HG02884 (cell line): ENCODE measurements around the gene PPP1R36.
"Not testable (repeated sequence)": the region's sequence is repeated elsewhere in the genome, so short reads cannot be mapped to it uniquely, and the experiment has no call there.

ENCODE experiments used
- ATAC-seq: cut with Tn5 transposase; IDR thresholded peaks from one replicate; pipeline ENCODE4 v1.9.1; 2021; ENCODE audit warnings: mild to moderate bottlenecking, moderate library complexity; ENCODE audit not compliant: unreplicated experiment

PPP1R36 gene

DNA sequence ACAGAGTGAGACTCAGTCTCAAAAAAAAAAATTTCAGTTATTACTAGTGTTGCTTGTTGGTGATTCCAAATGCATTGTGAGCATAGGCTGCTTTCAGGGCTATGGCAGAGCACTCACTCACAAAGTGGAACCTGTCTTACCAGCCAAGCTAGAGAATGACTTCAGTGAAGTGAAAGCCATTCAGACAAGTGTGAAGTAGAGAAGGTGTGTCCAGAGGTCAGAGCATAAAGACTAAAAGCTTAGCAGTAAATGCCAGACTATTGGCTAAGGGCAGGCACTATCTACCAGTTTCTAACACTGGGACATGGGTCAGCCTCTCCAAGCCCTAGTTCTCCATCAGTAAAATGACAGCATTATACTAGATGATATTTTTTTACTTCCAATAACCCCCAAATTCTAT is 12.7 kb downstream of the PPP1R36 start:
- ATAC-seq = no peak

DNA sequence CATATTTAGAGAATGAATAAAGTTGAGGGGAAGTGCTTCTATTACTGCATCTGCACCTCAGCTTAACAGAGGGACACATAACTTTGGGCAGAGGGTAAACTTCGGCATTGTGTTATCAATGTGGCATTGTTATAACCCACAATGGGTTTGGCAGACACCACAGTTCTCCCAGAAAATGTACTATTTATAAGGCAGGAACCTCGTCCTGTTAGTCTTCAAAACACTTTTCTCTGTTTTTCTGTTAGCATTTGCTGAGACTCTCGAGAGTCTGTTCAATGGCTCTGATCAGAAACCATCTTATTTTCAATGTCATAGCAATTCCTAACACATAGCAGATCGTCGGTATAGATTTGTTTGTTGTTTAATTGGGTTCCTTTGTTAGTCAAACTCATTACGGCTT is 13.9 kb downstream of the PPP1R36 start:
- no peak for ATAC-seq

DNA sequence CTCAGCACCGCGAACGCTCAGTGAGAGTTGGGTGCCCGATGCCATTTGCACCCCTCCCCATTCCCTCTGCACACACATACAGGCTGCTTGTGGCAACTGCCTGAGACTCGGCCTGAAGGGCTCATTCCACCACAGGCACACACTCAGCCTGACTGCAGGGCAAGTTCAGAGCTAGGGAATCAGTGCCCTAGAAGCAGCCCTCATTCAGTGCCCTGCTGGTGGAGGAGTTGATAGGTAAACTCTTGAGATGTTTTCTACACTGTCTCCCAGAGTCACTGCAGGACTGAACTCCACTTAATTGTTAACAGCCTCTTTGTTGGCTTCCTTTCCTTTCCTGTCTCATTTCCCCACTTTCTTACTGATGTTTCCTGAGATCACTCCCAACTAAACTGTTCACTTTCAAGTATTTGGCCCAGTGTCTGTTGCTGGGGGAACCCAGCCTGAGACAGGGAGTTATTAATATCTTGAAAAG is 16.9 kb downstream of the PPP1R36 start:
- ATAC-seq = no peak

DNA sequence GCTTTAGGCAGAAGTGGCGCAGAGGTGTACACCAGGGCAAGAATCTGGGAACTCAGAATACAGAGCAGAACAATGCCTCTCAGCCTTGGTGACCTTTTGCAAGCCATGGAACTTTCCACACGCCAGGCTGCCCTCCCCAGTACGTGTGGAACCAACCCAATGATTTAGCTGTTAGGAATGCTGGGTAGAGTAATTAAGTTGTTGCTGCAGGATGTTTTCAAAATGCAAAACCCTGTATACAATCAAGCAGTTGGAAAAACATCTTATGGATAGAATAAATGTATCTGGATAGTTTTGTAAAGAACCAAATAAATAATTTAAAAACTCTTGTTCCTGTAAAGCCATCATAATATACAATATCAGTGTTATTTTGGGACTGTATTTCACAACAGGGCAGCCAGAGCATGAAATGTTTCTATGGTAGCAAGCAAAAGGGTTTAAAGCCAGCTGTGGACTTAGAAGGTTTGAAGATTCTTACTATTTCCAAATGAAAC is 19.4 kb downstream of the PPP1R36 start:
- ATAC-seq = no peak

DNA sequence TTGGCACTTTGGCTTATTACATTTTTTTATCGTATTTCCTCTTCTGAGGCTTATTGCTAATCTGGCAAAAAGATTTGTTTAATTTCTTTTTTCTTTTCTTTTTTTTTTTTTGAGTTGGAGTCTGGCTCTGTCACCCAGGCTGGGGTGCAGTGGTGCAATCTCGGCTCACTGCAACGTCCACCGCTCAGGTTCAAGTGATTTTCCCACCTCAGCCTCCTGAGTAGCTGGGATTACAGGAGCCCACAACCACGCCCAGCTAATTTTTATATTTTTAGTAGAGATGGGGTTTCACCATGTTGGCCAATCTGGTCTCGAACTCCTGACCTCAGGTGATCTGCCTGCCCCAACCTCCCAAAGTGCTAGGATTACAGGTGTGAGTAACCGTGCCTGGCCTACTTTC is 19.9 kb downstream of the PPP1R36 start:
- not testable (repeated sequence) for ATAC-seq

DNA sequence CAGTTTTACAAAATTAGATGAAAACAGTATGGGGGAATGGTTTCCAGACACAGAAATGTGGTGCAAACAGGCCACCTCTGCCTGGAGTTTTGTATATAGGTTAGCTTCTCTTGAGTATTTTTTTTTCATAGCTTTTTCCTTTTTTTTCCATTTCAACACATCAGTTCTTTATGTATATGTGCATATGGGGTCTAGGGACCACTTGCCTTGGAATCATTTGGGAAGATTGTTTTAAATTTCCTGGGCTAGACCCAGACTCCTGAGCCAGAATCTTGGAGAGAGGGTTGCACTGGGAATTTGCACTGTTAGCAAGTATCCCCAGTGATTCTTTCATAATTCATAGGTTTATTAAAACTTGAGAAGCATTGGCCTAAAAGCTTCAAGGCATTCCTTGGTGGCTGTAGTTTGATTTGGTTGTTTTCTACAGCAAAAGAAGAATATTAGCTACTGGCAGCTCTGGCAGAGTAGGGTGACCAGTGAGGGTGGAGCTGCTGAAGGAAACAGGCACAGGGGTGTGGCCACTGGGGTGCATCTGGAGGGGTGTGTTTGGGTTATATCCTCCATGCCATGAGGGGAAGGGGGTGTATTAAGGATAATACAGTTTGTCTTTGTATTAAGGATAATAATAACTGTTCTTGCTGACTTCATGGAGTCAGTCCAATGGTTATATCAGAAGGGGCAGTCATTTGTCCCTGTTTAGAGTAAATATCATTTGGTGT is 22.8 kb downstream of the PPP1R36 start:
- ATAC-seq = no peak

DNA sequence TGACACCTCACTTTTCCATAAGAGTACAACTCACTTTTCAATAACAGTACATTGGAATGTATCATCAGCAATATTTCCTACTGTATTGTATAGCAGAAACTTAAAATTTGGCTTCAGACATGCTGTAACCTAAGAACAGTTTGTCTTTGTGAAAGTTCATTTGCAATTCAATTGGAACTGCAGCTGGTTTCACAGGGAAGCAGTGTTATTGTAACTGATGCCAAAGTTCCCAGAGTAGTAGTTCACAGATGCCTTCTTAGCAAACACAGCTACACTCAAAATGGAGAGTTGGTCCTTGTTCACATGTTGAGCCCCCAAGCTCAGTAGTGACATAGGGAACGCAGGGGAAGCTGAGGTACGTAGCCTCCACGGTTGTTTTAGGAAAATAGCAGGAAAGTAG is 23.3 kb downstream of the PPP1R36 start:
- no peak for ATAC-seq

DNA sequence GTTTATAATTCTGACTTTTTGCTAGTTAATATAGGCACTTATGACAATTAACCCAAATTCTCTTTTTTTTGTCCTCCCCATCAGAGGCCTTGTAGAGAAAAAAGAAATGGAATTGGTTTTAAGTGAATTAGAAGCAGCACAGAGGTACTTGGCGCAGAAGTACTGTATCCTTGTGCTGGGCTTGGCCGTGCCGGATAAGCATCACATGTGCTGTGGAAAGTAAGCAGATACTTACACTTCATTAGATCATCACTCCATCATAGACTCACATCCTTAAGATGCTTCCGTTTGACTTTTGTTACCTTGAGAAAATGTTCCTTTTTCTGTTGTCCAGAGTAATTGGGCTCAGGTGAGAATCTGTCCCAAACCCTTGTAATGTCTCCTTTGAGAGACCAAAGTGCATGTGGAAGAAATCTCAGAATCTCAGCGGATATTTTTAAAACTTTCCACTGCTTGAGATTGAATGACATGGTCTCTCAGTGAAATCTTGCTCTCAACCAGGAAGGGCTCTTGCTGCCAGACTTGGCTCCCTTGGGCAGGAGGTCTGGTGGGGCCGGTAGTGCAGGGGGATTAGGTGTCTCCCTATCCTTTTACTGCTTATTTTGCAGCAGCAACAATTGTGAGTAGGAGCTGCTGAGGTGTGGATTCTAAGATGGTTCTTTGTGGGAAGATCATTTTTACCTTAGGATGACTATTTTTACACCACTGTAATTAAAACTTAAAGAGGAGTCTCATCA is 24.8 kb downstream of the PPP1R36 start:
- no peak for ATAC-seq

DNA sequence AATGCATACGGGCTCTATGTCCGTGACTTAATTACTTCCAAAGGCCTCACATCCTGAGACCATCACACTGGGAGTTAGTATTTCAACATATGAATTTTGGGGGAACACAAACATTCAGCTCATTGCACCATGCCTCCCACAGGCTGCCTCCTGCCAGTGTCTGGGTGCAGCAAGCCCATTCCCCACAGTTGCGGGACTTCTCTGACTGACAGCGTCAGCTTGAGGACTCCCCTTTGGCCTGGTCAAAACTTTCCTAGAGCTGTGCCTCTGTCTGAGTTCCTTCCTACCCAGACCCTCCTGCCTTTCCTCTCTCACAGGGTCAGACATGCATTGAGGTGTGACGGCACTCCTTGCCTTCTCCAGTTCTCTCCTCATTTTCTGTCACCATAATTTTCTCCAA is 27.4 kb downstream of the PPP1R36 start:
- no peak for ATAC-seq

DNA sequence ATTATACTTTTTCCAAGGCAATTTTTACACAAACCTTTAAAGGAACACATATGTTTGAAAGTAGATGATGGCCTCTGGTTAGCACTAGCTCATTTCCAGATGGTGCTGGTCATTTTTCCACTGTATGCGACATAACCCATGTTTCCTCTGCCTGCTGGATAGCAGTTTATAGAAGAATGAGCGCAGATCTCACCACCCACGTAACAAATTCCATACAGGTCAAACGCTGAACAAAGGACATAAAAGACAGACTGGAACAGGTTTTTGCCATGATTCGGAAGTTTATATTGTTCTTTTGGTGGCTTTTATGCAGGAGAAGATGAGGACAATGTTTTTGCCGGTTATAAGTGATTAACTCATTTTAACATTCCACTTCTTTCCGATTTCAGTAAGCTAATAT is 30.7 kb downstream of the PPP1R36 start:
- no peak for ATAC-seq

DNA sequence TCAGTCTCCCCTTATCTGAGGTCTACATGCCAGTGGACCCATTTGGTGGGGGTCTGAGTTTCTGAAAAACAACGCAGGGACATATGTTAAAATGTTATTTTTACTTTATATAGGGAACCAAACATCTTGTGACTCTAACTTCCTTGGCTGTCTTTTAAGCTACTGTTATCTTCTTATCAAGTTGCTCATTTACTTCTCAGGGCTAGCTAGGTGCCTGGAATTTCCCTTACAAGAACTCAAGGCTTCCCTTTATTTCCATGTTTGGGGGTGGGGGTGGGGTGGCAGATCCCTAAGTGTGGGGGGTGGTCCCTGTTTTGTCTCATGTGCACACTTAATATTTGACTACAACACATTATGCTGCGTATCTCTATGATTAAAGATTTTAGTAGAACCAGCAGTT is 31.6 kb downstream of the PPP1R36 start:
- no peak for ATAC-seq

DNA sequence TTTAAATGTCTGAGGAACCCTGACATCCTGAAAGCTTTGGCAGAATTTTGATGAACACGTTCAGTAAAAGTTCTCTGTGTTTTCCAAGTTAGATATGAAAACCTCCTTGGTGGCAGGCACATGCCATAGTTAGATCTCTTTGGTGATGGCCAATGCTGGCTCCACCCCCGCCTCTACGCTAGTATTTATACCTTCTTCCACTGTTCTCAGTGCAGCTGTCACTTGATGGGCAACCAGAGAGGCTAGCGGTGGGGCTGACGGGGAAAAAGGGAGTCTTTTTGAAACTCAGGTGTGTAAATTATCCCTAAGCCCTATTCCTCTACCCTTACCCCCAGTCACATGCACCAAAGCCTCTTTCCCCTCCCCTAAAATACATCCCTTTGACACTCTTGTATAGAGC is 32.1 kb downstream of the PPP1R36 start:
- ATAC-seq = no peak

DNA sequence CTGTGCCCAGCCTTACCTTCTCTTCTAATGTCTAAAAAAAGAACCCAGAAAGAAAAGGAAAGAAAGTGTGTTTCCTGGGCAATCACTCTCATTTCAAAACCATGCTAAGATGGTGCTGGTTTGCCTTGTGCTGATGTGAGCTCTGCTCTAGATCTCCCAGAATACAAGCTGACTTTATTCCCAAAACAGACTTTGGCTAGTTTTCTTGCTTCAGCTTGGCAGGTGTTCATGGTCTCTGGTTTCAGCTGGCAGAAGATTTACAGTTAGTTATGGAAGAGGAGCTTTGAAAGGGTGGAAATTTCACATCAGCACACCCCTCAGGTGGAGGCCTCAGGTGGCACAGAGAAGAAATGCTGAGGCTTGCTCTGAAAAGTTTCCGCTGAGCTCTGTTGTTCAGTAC is 34.4 kb downstream of the PPP1R36 start:
- ATAC-seq = no peak

DNA sequence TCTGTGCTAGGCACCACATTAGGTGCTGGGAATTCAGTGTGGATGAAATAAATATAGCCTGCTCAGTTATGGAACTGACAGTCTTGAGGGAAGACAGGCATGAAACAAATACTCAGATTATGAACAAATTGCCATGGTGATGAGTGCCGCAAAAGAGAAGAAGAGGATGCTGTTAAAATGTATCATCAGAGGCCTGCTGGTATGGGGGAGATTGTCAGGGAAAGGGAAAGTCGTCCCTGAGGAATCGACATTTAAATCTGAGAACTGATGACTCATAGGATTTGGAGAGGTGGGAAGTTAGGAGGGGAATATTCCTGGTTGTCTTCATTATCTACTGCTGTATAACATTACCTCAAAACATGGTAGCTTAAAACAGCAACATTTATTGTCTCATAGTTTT is 42.0 kb downstream of the PPP1R36 start:
- ATAC-seq = no peak

DNA sequence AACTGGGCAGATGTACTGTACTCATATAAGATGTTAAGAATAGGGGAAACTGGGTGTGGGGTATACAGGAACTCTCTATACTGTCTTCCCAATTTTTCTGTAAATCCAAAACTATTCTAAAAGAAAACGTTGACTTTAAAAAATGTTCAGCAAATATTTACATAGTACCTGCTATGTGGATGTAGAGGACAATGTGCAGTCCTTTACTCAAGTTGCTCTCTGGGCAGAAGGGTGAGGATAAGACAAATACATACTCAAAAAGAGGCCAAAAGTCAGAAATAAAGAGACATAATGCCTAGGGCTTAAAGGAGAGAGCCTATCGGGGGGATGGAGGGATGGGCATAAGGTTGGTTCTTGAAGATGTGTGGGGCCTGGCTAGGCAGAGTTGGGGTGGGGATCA is 44.7 kb downstream of the PPP1R36 start:
- no peak for ATAC-seq

DNA sequence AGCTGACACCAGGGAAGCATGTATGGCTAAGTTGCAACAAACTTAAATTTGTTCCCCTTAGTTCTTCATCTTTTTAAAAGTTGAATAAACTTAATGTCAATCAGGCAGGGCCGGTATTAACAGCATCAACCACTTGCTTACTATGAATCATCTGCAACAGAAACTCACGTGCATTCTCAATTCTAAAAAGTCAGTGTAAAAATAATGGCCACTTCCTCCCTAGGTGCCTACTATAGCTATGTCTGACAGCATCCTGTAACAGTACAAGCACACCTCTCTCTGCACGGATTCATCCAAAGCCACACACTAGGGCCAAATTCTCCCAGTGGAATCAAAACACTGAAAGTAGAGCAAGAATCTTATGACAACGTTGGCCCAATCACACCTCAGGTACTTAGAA is 48.6 kb downstream of the PPP1R36 start:
- ATAC-seq = no peak

DNA sequence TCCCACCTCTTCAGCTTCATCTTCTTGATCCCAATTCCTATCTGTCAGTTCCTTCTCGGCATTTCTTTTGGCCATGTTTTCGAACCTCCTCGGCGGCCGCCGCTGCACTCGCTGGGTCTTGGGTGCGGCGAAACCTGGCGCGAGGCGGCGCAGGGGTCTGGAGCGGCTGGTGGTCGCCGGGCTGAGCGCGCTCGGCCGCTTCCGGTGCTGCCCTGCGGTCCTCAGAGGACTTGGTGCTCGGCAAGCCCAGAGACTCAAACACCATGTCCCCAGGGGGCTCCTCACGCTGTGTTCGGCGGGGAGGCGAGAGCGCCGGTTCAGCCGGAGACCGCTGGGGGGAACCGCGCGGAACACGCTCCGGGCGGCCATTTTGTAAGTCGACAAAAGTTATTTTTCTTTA is 51.8 kb downstream of the PPP1R36 start:
- no peak for ATAC-seq

DNA sequence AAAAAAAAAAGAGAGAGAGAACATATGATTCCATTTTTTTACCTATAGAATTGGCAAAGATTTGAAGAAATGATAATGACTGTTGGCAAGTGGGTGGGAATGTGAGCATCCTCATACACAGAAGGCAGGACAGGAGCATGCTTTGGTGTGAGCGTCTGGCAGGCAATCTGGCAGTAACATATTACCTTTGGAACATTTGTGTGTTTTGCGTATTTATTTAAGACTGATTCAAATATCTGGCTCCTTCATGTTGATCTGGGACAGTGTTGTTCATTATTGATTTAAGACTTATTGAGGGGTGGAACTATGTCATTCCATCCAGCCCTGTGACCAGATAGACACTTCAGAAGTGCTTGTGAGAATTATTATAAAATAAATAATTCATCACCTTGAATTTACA is 53.1 kb downstream of the PPP1R36 start:
- ATAC-seq = no peak

DNA sequence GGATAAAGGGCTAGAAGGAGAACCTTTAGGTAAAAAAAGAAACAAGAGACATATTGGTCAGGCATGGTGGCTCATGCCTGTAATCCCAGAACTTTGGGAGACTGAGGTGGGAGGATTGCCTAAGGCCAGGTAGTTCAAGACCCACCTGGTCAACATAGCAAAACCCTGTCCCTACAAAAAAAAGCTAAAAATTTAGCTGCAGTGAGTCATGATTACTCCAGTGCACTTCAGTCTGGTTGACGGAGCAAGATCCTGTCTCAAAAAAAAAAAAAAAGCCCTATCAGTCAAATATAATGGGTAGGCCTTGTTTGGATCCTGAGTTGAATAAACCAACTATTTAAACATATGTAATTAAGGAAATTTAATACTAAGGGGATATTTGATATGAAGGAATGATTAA is 54.2 kb downstream of the PPP1R36 start:
- ATAC-seq = no peak

DNA sequence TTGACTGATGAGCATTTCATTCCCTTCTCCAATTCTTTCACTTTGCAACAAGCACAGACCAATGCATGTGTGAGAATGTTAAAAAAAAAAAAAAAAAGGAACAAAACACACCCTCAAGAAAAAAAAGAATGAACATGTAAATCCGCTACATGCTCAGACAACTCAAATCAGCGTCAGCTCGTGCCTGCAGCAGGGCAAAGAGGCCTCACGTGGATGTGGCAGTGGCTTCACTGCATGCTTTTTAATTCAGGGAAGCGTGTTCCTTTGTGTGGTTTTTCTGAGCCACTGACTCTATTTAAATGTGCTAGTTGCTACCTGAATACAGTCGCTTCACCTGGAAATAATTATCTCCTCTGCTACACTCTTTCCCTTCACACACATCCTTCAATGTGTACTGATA is 55.1 kb downstream of the PPP1R36 start:
- no peak for ATAC-seq

DNA sequence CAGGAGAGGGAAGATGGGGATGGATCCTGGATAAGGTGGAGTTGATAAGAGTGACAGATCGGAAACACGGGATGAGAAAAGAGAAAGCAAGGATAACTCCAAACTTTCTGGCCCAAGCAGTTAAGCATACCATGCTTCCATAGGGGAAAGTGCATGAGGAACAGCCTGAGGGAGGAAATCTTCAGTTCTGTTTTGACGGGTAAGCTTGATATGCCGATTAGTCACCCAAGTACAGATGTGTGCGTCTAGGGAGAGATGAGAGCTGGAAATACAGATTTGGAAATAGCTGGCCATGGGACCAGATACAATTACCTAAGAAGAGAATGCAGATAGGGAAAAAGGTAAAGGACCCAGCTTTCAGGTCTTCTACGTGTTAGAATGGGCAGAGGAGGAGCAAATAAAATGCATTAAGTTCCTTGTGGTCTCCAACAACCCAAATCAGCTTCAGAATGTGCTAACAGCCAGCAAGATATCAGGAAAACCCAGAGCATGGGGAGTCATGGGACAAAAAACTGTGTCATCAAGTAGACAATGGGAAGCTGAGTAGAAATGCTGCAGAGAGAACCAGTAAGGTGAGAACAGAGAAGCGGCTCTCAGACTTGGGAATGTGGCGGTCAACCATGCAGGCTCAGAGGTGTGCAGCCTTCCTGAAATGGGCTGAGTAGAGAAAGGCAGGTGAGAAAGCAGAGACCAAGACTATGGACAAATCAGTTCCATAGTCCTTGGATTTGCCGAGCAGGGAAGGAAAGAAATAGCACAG is 56.3 kb downstream of the PPP1R36 start:
- ATAC-seq = no peak
